K562 (cell line): ENCODE measurements around the gene MIXL1.

ENCODE experiments used
- BACH1 ChIP-seq: fragments of 200-800 bp; sonication (Bioruptor generic); IDR thresholded peaks from 2 replicates; pipeline ENCODE4 v1.6.1; 2016; ENCODE audit warnings: missing genetic modification characterization, missing compliant biosample characterization
- KAT2B ChIP-seq: IDR thresholded peaks from one replicate; pipeline ENCODE4 v1.6.1; 2012; ENCODE audit warnings: low read depth, mild to moderate bottlenecking, control low read depth, inconsistent platforms, low read length, moderate library complexity
- NFATC3 ChIP-seq: fragments of 450-650 bp; IDR thresholded peaks from 2 replicates; pipeline ENCODE4 v1.6.1; 2017; ENCODE audit warnings: mild to moderate bottlenecking
- POLR2A ChIP-seq: fragments of 450-650 bp; conservative IDR thresholded peaks from 2 replicates; pipeline ENCODE4 v1.6.1; 2016
- SREBF1 ChIP-seq: fragments of 150-350 bp; IDR thresholded peaks from 2 replicates; pipeline ENCODE4 v1.6.1; 2014; ENCODE audit warnings: antibody characterized with exemption, low read depth, low read length, borderline replicate concordance
- SRSF1 ChIP-seq: fragments of 200-400 bp; formaldehyde crosslinking; IDR thresholded peaks from 2 replicates; pipeline ENCODE4 v1.6.1; 2017; ENCODE audit warnings: mild to moderate bottlenecking, low read depth, low read length, moderate library complexity
- TRIM28 ChIP-seq: fragments of 450-650 bp; IDR thresholded peaks from 2 replicates; pipeline ENCODE4 v1.6.1; 2017
- TF ChIP-seq, protein P1 (sequence below): IDR thresholded peaks from 2 replicates; pipeline ENCODE4 v1.6.1; 2016; ENCODE audit warnings: missing genetic modification characterization, missing compliant biosample characterization
- TF ChIP-seq, protein P2 (sequence below): sonication (generic); formaldehyde crosslinking; IDR thresholded peaks from 2 replicates; pipeline ENCODE4 v1.8.0; 2022; ENCODE audit warnings: missing genetic modification reagents, mild to moderate bottlenecking, moderate library complexity, borderline replicate concordance

DNA sequence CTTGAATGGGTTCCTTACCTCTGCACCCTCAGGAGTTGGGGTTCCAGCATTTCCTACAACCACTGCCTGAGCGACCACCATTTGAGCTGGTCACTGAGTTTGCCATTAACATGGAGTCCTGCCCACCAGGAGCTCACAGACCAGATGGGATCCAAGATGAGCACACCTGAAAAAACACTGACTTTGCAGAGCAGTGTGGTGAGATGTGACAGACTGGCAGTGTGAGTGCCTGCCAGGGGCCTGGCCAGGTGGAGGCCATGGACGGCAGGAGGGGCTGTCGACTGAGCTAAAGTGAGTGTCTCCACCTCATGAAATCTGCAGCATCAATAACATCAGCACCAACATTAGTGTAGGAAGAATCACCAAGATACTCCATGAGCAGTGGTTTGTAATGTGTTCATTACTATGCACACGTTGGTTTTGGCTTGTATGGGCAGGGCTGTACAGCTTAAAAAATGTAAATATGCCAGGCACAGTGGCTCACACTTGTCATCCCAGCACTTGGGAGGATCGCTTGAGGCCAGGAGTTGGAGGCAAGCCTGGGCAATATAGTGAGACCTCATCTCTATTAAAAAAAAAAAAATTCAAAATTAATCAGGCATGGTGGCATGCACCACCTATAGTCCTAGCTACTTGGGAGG lies 12.2 kb upstream of the MIXL1 start:
- TF ChIP-seq SREBF1 (no peak), BACH1 (tag) (no peak), KAT2B (no peak), TRIM28 (no peak), POLR2A (no peak), SRSF1 (no peak), NFATC3 (no peak)
- TF ChIP-seq, protein P1, sequence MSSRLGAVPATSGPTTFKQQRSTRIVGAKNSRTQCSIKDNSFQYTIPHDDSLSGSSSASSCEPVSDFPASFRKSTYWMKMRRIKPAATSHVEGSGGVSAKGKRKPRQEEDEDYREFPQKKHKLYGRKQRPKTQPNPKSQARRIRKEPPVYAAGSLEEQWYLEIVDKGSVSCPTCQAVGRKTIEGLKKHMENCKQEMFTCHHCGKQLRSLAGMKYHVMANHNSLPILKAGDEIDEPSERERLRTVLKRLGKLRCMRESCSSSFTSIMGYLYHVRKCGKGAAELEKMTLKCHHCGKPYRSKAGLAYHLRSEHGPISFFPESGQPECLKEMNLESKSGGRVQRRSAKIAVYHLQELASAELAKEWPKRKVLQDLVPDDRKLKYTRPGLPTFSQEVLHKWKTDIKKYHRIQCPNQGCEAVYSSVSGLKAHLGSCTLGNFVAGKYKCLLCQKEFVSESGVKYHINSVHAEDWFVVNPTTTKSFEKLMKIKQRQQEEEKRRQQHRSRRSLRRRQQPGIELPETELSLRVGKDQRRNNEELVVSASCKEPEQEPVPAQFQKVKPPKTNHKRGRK = no peak
- TF ChIP-seq, protein P2, sequence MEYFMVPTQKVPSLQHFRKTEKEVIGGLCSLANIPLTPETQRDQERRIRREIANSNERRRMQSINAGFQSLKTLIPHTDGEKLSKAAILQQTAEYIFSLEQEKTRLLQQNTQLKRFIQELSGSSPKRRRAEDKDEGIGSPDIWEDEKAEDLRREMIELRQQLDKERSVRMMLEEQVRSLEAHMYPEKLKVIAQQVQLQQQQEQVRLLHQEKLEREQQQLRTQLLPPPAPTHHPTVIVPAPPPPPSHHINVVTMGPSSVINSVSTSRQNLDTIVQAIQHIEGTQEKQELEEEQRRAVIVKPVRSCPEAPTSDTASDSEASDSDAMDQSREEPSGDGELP (CRISPR knock-in tag) = no peak
